ENCODE data around the gene FAM107B. TPM values are rescaled to one million over a fixed set of nuclear protein-coding genes. Genes with fewer than 3 reads are reported as not detected.

The FAM107B gene
- total and polyA plus RNA-seq, 2 of the 13 experiments (the other 11 are each of a cell fraction or from before 2014, with no cell fraction given), result 15.7 to 24.8 TPM

DNA sequence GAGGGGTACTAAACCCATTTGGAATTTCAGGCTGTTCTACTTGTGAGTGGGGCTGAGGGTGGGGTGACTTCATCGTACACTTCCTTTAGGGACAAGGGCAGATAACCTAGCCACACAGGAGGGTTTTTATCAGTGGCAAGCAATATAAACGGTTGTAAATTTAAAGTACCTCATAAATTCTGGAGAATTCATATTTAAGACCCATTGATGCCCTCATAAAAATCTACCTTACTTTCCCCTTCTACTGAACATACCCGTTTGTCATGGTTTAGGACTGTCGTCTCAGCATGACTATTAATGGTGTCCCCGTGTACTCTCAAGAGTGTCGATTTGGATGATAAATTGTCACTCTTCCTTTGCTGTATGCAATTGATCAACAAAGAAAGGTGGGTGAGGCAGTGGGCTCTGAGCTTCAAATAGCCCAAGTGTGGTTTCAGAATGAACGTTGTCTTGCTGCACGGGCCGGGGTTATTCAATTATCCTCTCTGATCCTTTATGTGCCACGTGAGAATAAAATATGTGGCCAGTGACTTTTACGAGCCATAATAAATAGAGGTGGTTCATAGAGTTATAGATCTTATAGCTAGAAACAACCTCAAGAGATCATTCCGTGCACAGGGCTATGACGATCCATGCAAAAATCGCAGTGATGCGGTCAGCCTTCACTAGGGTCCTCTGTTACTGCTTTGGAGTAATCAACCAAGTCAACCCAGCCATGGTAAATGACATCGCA lies 82.2 kb downstream of the FAM107B start:
- H3K27ac ChIP-seq (ENCODE audit: extremely low read length, insufficient read depth, low read length), result no peak overlapping the region
- in situ Hi-C loops (cut with HindIII; ENCODE audit: extremely low pct_ligation_motif_present, low pct_unique_long_range_greater_than_20kb), result no loop called here
- no peak overlapping the region for H2AFZ ChIP-seq (ENCODE audit: low read length)
- DNase-seq (ENCODE audit: low spot score) (no peak), ATAC-seq (no peak), FAIRE-seq (no peak)
- H3K9me3 ChIP-seq (ENCODE audit: low read length), result no peaks in the 10 kb centered on the region
- no TSS peak for BruUV-seq (replicated peaks)
- intact Hi-C loops (cut with micrococcal nuclease; ENCODE audit: unreplicated experiment), result no loop called here
- H3K4me1 ChIP-seq (ENCODE audit: insufficient read depth, low read length), result no peaks in the 10 kb centered on the region
- ChIA-PET CTCF (ENCODE audit: low intra/inter-chr PET ratio, low total read pairs) (no interaction called here), POLR2A (no interaction called here)
- H4K20me1 ChIP-seq (ENCODE audit: insufficient read depth, low read length), result no peaks in the 10 kb centered on the region
- H3K36me3 ChIP-seq (replicated peaks in 1 of 2; ENCODE audit: control insufficient read depth in 1 of 2, insufficient read depth in 2 of 2, low read length in 2 of 2), result no peaks in the 10 kb centered on the region
- H3K9ac ChIP-seq (ENCODE audit: insufficient read depth, low read depth, low read length), result no peak overlapping the region
- no peak overlapping the region for H3K4me3 ChIP-seq (replicated peaks in 1 of 3; ENCODE audit: insufficient read depth in 1 of 3, low read depth in 2 of 3, low read length in 3 of 3)
- TF ChIP-seq ARID4A (CRISPR knock-in tag; IDR thresholded peaks at IDR 0.05; ENCODE audit: borderline replicate concordance) (no peak), ZNF841 (CRISPR knock-in tag; IDR thresholded peaks at IDR 0.05; ENCODE audit: borderline replicate concordance) (no peak), RFXAP (CRISPR knock-in tag; IDR thresholded peaks at IDR 0.05; ENCODE audit: borderline replicate concordance) (no peak), DMTF1 (CRISPR knock-in tag; IDR thresholded peaks at IDR 0.05) (no peak)
- no peaks in the 10 kb centered on the region for H3K79me2 ChIP-seq (ENCODE audit: insufficient read depth, low read length)
- 26% methylated on average over 16 of the region's 16 CpGs for WGBS (ENCODE audit: low lambda C conversion rate)
- no peak overlapping the region for H3K4me2 ChIP-seq (ENCODE audit: low read depth, low read length)
- 0 out of 5 replicates have a peak, but pooled peaks cover 0 to 4% of the 10 kb centered on the region in 2 experiments for H3K27me3 ChIP-seq (ENCODE audit: control insufficient read depth in 1 of 2, insufficient read depth in 2 of 2, low read length in 2 of 2)
